GM12878 (cell line): ENCODE results near the gene ATP6V1G3. TPM values are rescaled to one million over a fixed set of nuclear protein-coding genes. Genes with fewer than 3 reads are reported as not detected.

Experiments used
- ATAC-seq: fragments of 200-7000 bp; cut with Tn5 transposase; 3 replicates; pipeline ENCODE4 v1.9.1; 2020; ENCODE audit warnings: mild to moderate bottlenecking, moderate library complexity
- BruUV-seq: library from RNA; stranded (reverse); fragments of 400-500 nt; replicated peaks from 2 replicates; lab custom pipeline; 2021; lab: Mats Ljungman, UMichigan
- CTCF ChIA-PET: fragments of 300-600 bp; sonication (Branson Sonifier 250); formaldehyde crosslinking; extraction: SDS; loops from one replicate; lab custom pipeline; 2021; ENCODE audit warnings: inconsistent platforms; lab: Yijun Ruan, JAX
- POLR2A ChIA-PET: fragments of 350-600 bp; formaldehyde crosslinking; extraction: SDS; loops from one replicate; lab custom pipeline; 2021; ENCODE audit warnings: inconsistent platforms; lab: Charles Lee
- RAD21 ChIA-PET: fragments of 300-600 bp; sonication (Branson Sonifier 250); formaldehyde crosslinking; loops from one replicate; lab custom pipeline; 2023; ENCODE audit warnings: antibody characterized with exemption; ENCODE audit not compliant: unreplicated experiment; lab: Charles Lee
- SMC1A ChIA-PET: fragments of 300-600 bp; sonication (Branson Sonifier 250); formaldehyde crosslinking; loops from one replicate; lab custom pipeline; 2023; ENCODE audit not compliant: unreplicated experiment, uncharacterized antibody; lab: Charles Lee
- DNase-seq: peaks from one replicate; pipeline ENCODE4 v3.0.0-alpha.2; 2011; ENCODE audit warnings: low read depth, low spot score
- FAIRE-seq: peaks from 3 replicates; lab custom pipeline; 2011; peaks lifted over from hg19 to GRCh38; lab: Jason Lieb, UNC
- H2AFZ ChIP-seq: 2 replicates; pipeline ENCODE4 v1.6.0; 2011; ENCODE audit warnings: low read depth, low read length, control low read depth; ENCODE audit not compliant: control insufficient read depth
- H3K27ac ChIP-seq: 2 replicates; pipeline ENCODE4 v1.5.1; 2011; ENCODE audit warnings: control low read depth; ENCODE audit not compliant: control insufficient read depth, insufficient read depth
- H3K27me3 ChIP-seq, 2 experiments: replicated peaks in 1 of 2; 2 replicates each; pipeline versions ENCODE4 v1.6.0 to v1.6.1; 2011; ENCODE audit warnings: low read length in 1 of 2; ENCODE audit not compliant: control insufficient read depth in 2 of 2, insufficient read depth in 2 of 2
- H3K36me3 ChIP-seq, 2 experiments: 2 replicates each; pipeline ENCODE4 v1.5.1; 2011; ENCODE audit warnings: low read length in 1 of 2; ENCODE audit not compliant: control insufficient read depth in 2 of 2, insufficient read depth in 2 of 2
- H3K4me1 ChIP-seq: 2 replicates; pipeline ENCODE4 v1.6.1; 2011; ENCODE audit warnings: mild to moderate bottlenecking, low read length, moderate library complexity, mixed read lengths; ENCODE audit not compliant: control insufficient read depth, insufficient read depth
- H3K4me2 ChIP-seq: 2 replicates; pipeline ENCODE4 v1.6.0; 2011; ENCODE audit warnings: control low read depth; ENCODE audit not compliant: control insufficient read depth, insufficient read depth
- H3K4me3 ChIP-seq: fragments of 200-600 bp; sonication (generic); 2 replicates; pipeline ENCODE4 v1.5.1; 2016
- H3K79me2 ChIP-seq: 2 replicates; pipeline ENCODE4 v1.6.0; 2011; ENCODE audit warnings: low read length; ENCODE audit not compliant: control insufficient read depth, insufficient read depth
- H3K9ac ChIP-seq: 2 replicates; pipeline ENCODE4 v1.8.0; 2011; ENCODE audit warnings: low read length, control low read depth, mixed read lengths; ENCODE audit not compliant: control insufficient read depth, insufficient read depth
- H3K9me3 ChIP-seq: replicated peaks from 3 replicates; pipeline ENCODE4 v1.5.1; 2011; ENCODE audit warnings: mild to moderate bottlenecking, low read length; ENCODE audit not compliant: control insufficient read depth, insufficient read depth
- H4K20me1 ChIP-seq: 2 replicates; pipeline ENCODE4 v1.6.0; 2011; ENCODE audit not compliant: control insufficient read depth, insufficient read depth
- BACH1 ChIP-seq: fragments of 450-650 bp; IDR thresholded peaks from 2 replicates; pipeline ENCODE4 v1.6.1; 2017; ENCODE audit warnings: mild to moderate bottlenecking, borderline replicate concordance
- BHLHE40 ChIP-seq, 2 experiments: fragments of 450-650 bp in 1 of 2; IDR thresholded peaks; 2 replicates each; pipeline ENCODE4 v1.6.1; 2011 to 2017; ENCODE audit warnings: low read depth in 2 of 2, borderline replicate concordance in 1 of 2, improper control_type of control experiment in 1 of 2, low read length in 1 of 2, mild to moderate bottlenecking in 1 of 2
- BMI1 ChIP-seq: fragments of 450-650 bp; IDR thresholded peaks from 2 replicates; pipeline ENCODE4 v1.6.1; 2016; ENCODE audit warnings: mild to moderate bottlenecking, moderate library complexity, borderline replicate concordance
- CHD1 ChIP-seq: IDR thresholded peaks from 2 replicates; pipeline ENCODE4 v1.6.1; 2012; ENCODE audit warnings: low read depth, low read length, improper control_type of control experiment
- DPF2 ChIP-seq: fragments of 450-650 bp; IDR thresholded peaks from 2 replicates; pipeline ENCODE4 v1.6.1; 2017; ENCODE audit warnings: mild to moderate bottlenecking
- HCFC1 ChIP-seq: fragments of 150-350 bp; IDR thresholded peaks from 2 replicates; pipeline ENCODE4 v1.6.1; 2014; ENCODE audit warnings: low read length
- HDAC6 ChIP-seq: fragments of 200-600 bp; sonication (generic); IDR thresholded peaks from one replicate; pipeline ENCODE4 v1.8.0; 2017; ENCODE audit warnings: antibody characterized with exemption; ENCODE audit not compliant: unreplicated experiment
- MTA2 ChIP-seq: fragments of 450-650 bp; IDR thresholded peaks from 2 replicates; pipeline ENCODE4 v1.6.1; 2016; ENCODE audit warnings: low read depth, mild to moderate bottlenecking, moderate library complexity
- NR2C1 ChIP-seq: fragments of 450-650 bp; IDR thresholded peaks from 2 replicates; pipeline ENCODE4 v1.6.1; 2017; ENCODE audit warnings: antibody characterized with exemption, mild to moderate bottlenecking, moderate library complexity
- PAX8 ChIP-seq: fragments of 450-650 bp; IDR thresholded peaks from 2 replicates; pipeline ENCODE4 v1.6.1; 2017; ENCODE audit warnings: mild to moderate bottlenecking, moderate library complexity
- POLR2AphosphoS5 ChIP-seq: IDR thresholded peaks from 2 replicates; pipeline ENCODE4 v1.6.1; 2011; ENCODE audit warnings: mild to moderate bottlenecking, low read length, inconsistent platforms
- RUNX3 ChIP-seq: IDR thresholded peaks from 2 replicates; pipeline ENCODE4 v1.6.1; 2012; ENCODE audit warnings: low read length, inconsistent platforms
- SMAD1 ChIP-seq: fragments of 450-650 bp; IDR thresholded peaks from 2 replicates; pipeline ENCODE4 v1.6.1; 2018; ENCODE audit warnings: mild to moderate bottlenecking, low read depth; ENCODE audit not compliant: partially characterized antibody
- SMARCA5 ChIP-seq: fragments of 450-650 bp; IDR thresholded peaks from 2 replicates; pipeline ENCODE4 v1.6.1; 2017; ENCODE audit warnings: mild to moderate bottlenecking
- SREBF2 ChIP-seq: IDR thresholded peaks from 2 replicates; pipeline ENCODE4 v1.6.1; 2012; ENCODE audit warnings: mild to moderate bottlenecking, low read length
- SRF ChIP-seq, 2 experiments: IDR thresholded peaks; 2 replicates each; pipeline ENCODE4 v1.6.1; 2011; ENCODE audit warnings: low read depth in 2 of 2, low read length in 2 of 2, mild to moderate bottlenecking in 1 of 2, moderate library complexity in 1 of 2
- TCF7 ChIP-seq: IDR thresholded peaks from 2 replicates; pipeline ENCODE4 v1.6.1; 2014; ENCODE audit warnings: antibody characterized with exemption, borderline replicate concordance
- YBX1 ChIP-seq: fragments of 450-650 bp; IDR thresholded peaks from 2 replicates; pipeline ENCODE4 v1.6.1; 2016; ENCODE audit warnings: antibody characterized with exemption
- ZNF207 ChIP-seq: fragments of 450-650 bp; IDR thresholded peaks from 2 replicates; pipeline ENCODE4 v1.6.1; 2014; ENCODE audit warnings: antibody characterized with exemption, mild to moderate bottlenecking, borderline replicate concordance
- WGBS: methylation state at CpG from one replicate; pipeline ENCODE4 v1.1.6; 2016; ENCODE audit warnings: low lambda C conversion rate; ENCODE audit not compliant: insufficient replicate concordance, insufficient coverage; ENCODE audit errors: missing lambda C conversion rate; 5-methylcytosine and 5-hydroxymethylcytosine counted together
- in situ Hi-C: fragments of 300-500 bp; cut with MboI; formaldehyde crosslinking; loops from 9 replicates; pipeline ENCODE4 v1.14.3; 2018; ENCODE audit warnings: mixed read lengths
- intact Hi-C: fragments of 100-400 bp; cut with micrococcal nuclease; formaldehyde crosslinking; loops from one replicate; pipeline ENCODE4 v1.14.2; 2022; ENCODE audit not compliant: unreplicated experiment
- polyA plus RNA-seq, 11 experiments: library from polyadenylated mRNA; depleted of rRNA in 4 of 11; unstranded in 6 of 11; stranded (reverse) in 5 of 11; fragments of >200 nt; fragmentation: Nextera tagmentation in 4 of 11; fragmentation: Illumina TruSeq in 1 of 11; extraction: Ambion mirVana in 4 of 11; extraction: Trizol in 1 of 11; gene quantifications; 1 replicate in 1 of 11; 2 replicates in 10 of 11; pipeline versions ENCODE4 v1.2.1 to v1.2.3, GENCODE V29; 2011 to 2016; ENCODE audit warnings: inconsistent platforms in 2 of 11, missing spikeins in 2 of 11, low read depth in 1 of 11
- total RNA-seq, 4 experiments: library from RNA; depleted of rRNA in 3 of 4; stranded (reverse); fragments of >200 nt in 3 of 4; fragmentation: Illumina TruSeq in 1 of 4; extraction: Trizol in 1 of 4; gene quantifications; 2 replicates each; pipeline versions ENCODE4 v1.2.1 to v1.2.3, GENCODE V29; 2013 to 2021

The ATP6V1G3 gene
- total and polyA plus RNA-seq, 10 of the 15 experiments (the other 5 are each of a cell fraction or from before 2014, with no cell fraction given), result 0.22 TPM; not detected in 9

GRCh38 chr1:198544265-198544664, 3.8 kb upstream of the ATP6V1G3 start:
- ChIA-PET CTCF (interaction anchor here (0.9 to 1.1 kb wide), 3 partner anchors 20 to 62 kb away, joined by 3 read pairs; no protein-coding TSS in a partner anchor), RAD21 (interaction anchor here (0.8 to 2.8 kb wide), 11 partner anchors 9 to 142 kb away, joined by 3 to 8 read pairs (median 4); no protein-coding TSS in a partner anchor), POLR2A (interaction anchor here (0.7 to 0.9 kb wide), 2 partner anchors 25 to 51 kb away, joined by 3 to 4 read pairs; no protein-coding TSS in a partner anchor), SMC1A (interaction anchor here (0.6 to 2.9 kb wide), 18 partner anchors 9 to 1897 kb away, joined by 3 to 23 read pairs (median 4); no protein-coding TSS in a partner anchor)
- H3K4me3 ChIP-seq, result no peak overlapping the region
- no peaks in the 10 kb centered on the region for H3K36me3 ChIP-seq
- no peaks in the 10 kb centered on the region for H4K20me1 ChIP-seq
- 74% methylated on average over 1 of the region's 1 CpG for WGBS
- BruUV-seq, result no TSS peak
- H3K27ac ChIP-seq, result no peak overlapping the region
- no peak for TF ChIP-seq POLR2AphosphoS5
- TF ChIP-seq SMARCA5, result no peak
- no peak for TF ChIP-seq NR2C1
- ATAC-seq, result no peak
- peaks cover 10% of the 10 kb centered on the region for H3K4me1 ChIP-seq
- H3K27me3 ChIP-seq, result no peaks in the 10 kb centered on the region
- DNase-seq, result no peak
- no peaks in the 10 kb centered on the region; the same call in 2 of the 3 replicates for H3K9me3 ChIP-seq
- H2AFZ ChIP-seq, result no peak overlapping the region
- H3K79me2 ChIP-seq, result no peaks in the 10 kb centered on the region
- no peak overlapping the region for H3K4me2 ChIP-seq
- no peak overlapping the region for H3K9ac ChIP-seq
- no peak for FAIRE-seq
- intact Hi-C loops, result no loop called here
- in situ Hi-C loops, result no loop called here

- H3K27ac ChIP-seq, result no peak overlapping the region
- H3K79me2 ChIP-seq, result no peaks in the 10 kb centered on the region
- no peaks in the 10 kb centered on the region for H3K27me3 ChIP-seq
- FAIRE-seq, result no peak
- no peaks in the 10 kb centered on the region; the same call in 2 of the 3 replicates for H3K9me3 ChIP-seq
- intact Hi-C loops, result no loop called here
- no peak for DNase-seq
- peak; percentile 94 for ATAC-seq
- no peak overlapping the region for H3K4me3 ChIP-seq
- no peaks in the 10 kb centered on the region for H3K36me3 ChIP-seq
- in situ Hi-C loops, result no loop called here
- ChIA-PET CTCF (interaction anchor here (0.9 to 1.1 kb wide), 3 partner anchors 19 to 62 kb away, joined by 3 read pairs; no protein-coding TSS in a partner anchor), POLR2A (interaction anchor here (0.7 to 0.9 kb wide), 2 partner anchors 24 to 51 kb away, joined by 3 to 4 read pairs; no protein-coding TSS in a partner anchor), SMC1A (interaction anchor here (0.8 to 2.9 kb wide), 14 partner anchors 10 to 138 kb away, joined by 3 to 23 read pairs (median 4); no protein-coding TSS in a partner anchor), RAD21 (interaction anchor here (0.8 to 2.8 kb wide), 11 partner anchors 12 to 142 kb away, joined by 3 to 8 read pairs (median 4); no protein-coding TSS in a partner anchor)
- no peak overlapping the region for H3K9ac ChIP-seq
- peak overlapping the region; percentile 54 for H2AFZ ChIP-seq
- H3K4me2 ChIP-seq, result peak overlapping the region; percentile 56
- BruUV-seq, result no TSS peak
- WGBS, result 0% methylated on average over 2 of the region's 2 CpGs
- no peaks in the 10 kb centered on the region for H4K20me1 ChIP-seq
- peaks cover 9% of the 10 kb centered on the region for H3K4me1 ChIP-seq
- TF ChIP-seq HCFC1 (no peak), MTA2 (peak; percentile 77), YBX1 (no peak), BMI1 (0 out of 2 replicates have a peak, but pooled peaks have one; percentile 20), DPF2 (peak; percentile 34; the same call in 1 of the 2 replicates), SMAD1 (peak; percentile 31), BACH1 (no peak; the same call in 1 of the 2 replicates), SRF (IDR thresholded peaks at IDR 0.05; ENCODE audit: low read depth in 2 of 2, low read length in 2 of 2) (no peak), RUNX3 (peak; percentile 69; the same call in 1 of the 2 replicates), PAX8 (0 out of 2 replicates have a peak, but pooled peaks have one; percentile 70), ZNF207 (no peak), TCF7 (no peak), SREBF2 (no peak), HDAC6 (no peak), CHD1 (no peak), BHLHE40 (IDR thresholded peaks at IDR 0.05; ENCODE audit: borderline replicate concordance in 1 of 2, low read depth in 2 of 2, low read length in 1 of 2) (peak in 1 of 2 experiments; percentile 6; a peak in 1 of 4 replicates)
These were observed 3.3 kb upstream of the ATP6V1G3 start for GRCh38 chr1:198543670-198544260.
